ENCODE measurements around the gene RUFY4. TPM values are rescaled to one million over a fixed set of nuclear protein-coding genes. Genes with fewer than 3 reads are reported as not detected.

RUFY4 gene
- total RNA-seq, 1 experiment from 2014 or later: not detected

- H3K27ac Mint-ChIP-seq (ENCODE audit: low read depth, unreplicated experiment): no peak overlapping the region
- intact Hi-C loops (cut with micrococcal nuclease): no loop called here
- H3K4me1 Mint-ChIP-seq (ENCODE audit: insufficient read depth, unreplicated experiment): peaks cover 5% of the 10 kb centered on the region
- POLR2A ChIA-PET: no interaction called here
- no peak for DNase-seq (ENCODE audit: unreplicated experiment)
- peaks cover 11% of the 10 kb centered on the region for H3K27me3 Mint-ChIP-seq (ENCODE audit: insufficient read depth, unreplicated experiment)
- BruUV-seq (replicated peaks): no TSS peak
- no peak overlapping the region for H3K4me3 Mint-ChIP-seq (ENCODE audit: unreplicated experiment)
- no peaks in the 10 kb centered on the region for H3K36me3 Mint-ChIP-seq (ENCODE audit: insufficient read depth, unreplicated experiment)
- TF ChIP-seq CTCF (IDR thresholded peaks at IDR 0.05; ENCODE audit: unreplicated experiment): no peak
- H3K9me3 Mint-ChIP-seq (ENCODE audit: unreplicated experiment): no peaks in the 10 kb centered on the region
- CTCF ChIA-PET: interaction anchor here (0.6 to 1.6 kb wide), 4 partner anchors 27 to 134 kb away, joined by 3 read pairs; no protein-coding TSS in a partner anchor
Measured at GRCh38 chr2:218020966-218021535, 48.0 kb upstream of the RUFY4 start.

- Mint-ChIP-seq H3K9me3 (ENCODE audit: unreplicated experiment) (no peaks in the 10 kb centered on the region), H3K4me1 (ENCODE audit: insufficient read depth, unreplicated experiment) (peaks cover 2% of the 10 kb centered on the region), H3K27me3 (ENCODE audit: insufficient read depth, unreplicated experiment) (peaks cover 5% of the 10 kb centered on the region), H3K4me3 (ENCODE audit: unreplicated experiment) (no peak overlapping the region), H3K27ac (ENCODE audit: low read depth, unreplicated experiment) (no peak overlapping the region), H3K36me3 (ENCODE audit: insufficient read depth, unreplicated experiment) (no peaks in the 10 kb centered on the region)
- ChIA-PET CTCF (interaction anchor here (0.6 to 1.6 kb wide), 5 partner anchors 11 to 236 kb away, joined by 3 to 5 read pairs (median 3); no protein-coding TSS in a partner anchor), POLR2A (no interaction called here)
- TF ChIP-seq CTCF (IDR thresholded peaks at IDR 0.05; ENCODE audit: unreplicated experiment): no peak
- intact Hi-C loops (cut with micrococcal nuclease): no loop called here
- no TSS peak for BruUV-seq (replicated peaks)
- DNase-seq (ENCODE audit: unreplicated experiment): no peak
Measured at GRCh38 chr2:218021536-218022071, 47.4 kb upstream of the RUFY4 start.

- no peak overlapping the region for H3K4me3 Mint-ChIP-seq (ENCODE audit: unreplicated experiment)
- ChIA-PET CTCF (interaction anchor here (0.6 to 1.2 kb wide), 3 partner anchors 10 to 236 kb away, joined by 3 to 5 read pairs (median 4); no protein-coding TSS in a partner anchor), POLR2A (no interaction called here)
- no peaks in the 10 kb centered on the region for H3K4me1 Mint-ChIP-seq (ENCODE audit: insufficient read depth, unreplicated experiment)
- H3K9me3 Mint-ChIP-seq (ENCODE audit: unreplicated experiment): no peaks in the 10 kb centered on the region
- TF ChIP-seq CTCF (IDR thresholded peaks at IDR 0.05; ENCODE audit: unreplicated experiment): no peak
- no peak overlapping the region for H3K27ac Mint-ChIP-seq (ENCODE audit: low read depth, unreplicated experiment)
- DNase-seq (ENCODE audit: unreplicated experiment): no peak
- BruUV-seq (replicated peaks): no TSS peak
- H3K36me3 Mint-ChIP-seq (ENCODE audit: insufficient read depth, unreplicated experiment): no peaks in the 10 kb centered on the region
- H3K27me3 Mint-ChIP-seq (ENCODE audit: insufficient read depth, unreplicated experiment): no peaks in the 10 kb centered on the region
- intact Hi-C loops (cut with micrococcal nuclease): no loop called here
Measured at GRCh38 chr2:218022131-218022850, 46.8 kb upstream of the RUFY4 start.

GRCh38 chr2:218022851-218023530 is 46.1 kb upstream of the RUFY4 start:
- Mint-ChIP-seq H3K4me1 (ENCODE audit: insufficient read depth, unreplicated experiment) (no peaks in the 10 kb centered on the region), H3K4me3 (ENCODE audit: unreplicated experiment) (no peak overlapping the region), H3K36me3 (ENCODE audit: insufficient read depth, unreplicated experiment) (no peaks in the 10 kb centered on the region), H3K9me3 (ENCODE audit: unreplicated experiment) (no peaks in the 10 kb centered on the region), H3K27me3 (ENCODE audit: insufficient read depth, unreplicated experiment) (no peaks in the 10 kb centered on the region), H3K27ac (ENCODE audit: low read depth, unreplicated experiment) (no peak overlapping the region)
- POLR2A ChIA-PET: no interaction called here
- intact Hi-C loops (cut with micrococcal nuclease): no loop called here
- BruUV-seq (replicated peaks): no TSS peak
- no peak for DNase-seq (ENCODE audit: unreplicated experiment)
- TF ChIP-seq CTCF (IDR thresholded peaks at IDR 0.05; ENCODE audit: unreplicated experiment): no peak
- CTCF ChIA-PET: interaction anchor here (0.7 to 1.2 kb wide), 2 partner anchors 17 to 237 kb away, joined by 3 to 5 read pairs; no protein-coding TSS in a partner anchor
